HepG2 (cell line): ENCODE measurements around the gene TMEM63B. TPM values are rescaled to one million over a fixed set of nuclear protein-coding genes. Genes with fewer than 3 reads are reported as not detected.

Source experiments
- ATAC-seq: fragments of 200-7000 bp; cut with Tn5 transposase; 3 replicates; pipeline ENCODE4 v1.9.1; 2020; ENCODE audit warnings: mild to moderate bottlenecking, moderate library complexity
- BruUV-seq: library from RNA; stranded (reverse); fragments of 400-500 nt; replicated peaks from 2 replicates; lab custom pipeline; 2021; lab: Mats Ljungman, UMichigan
- CTCF ChIA-PET: fragments of 300-600 bp; formaldehyde crosslinking; extraction: SDS; loops from one replicate; lab custom pipeline; 2021; ENCODE audit warnings: low total read pairs, inconsistent platforms, low intra/inter-chr PET ratio; lab: Yijun Ruan, JAX
- POLR2A ChIA-PET: fragments of 350-600 bp; sonication (Branson Sonifier 250); formaldehyde crosslinking; loops from one replicate; lab custom pipeline; 2020; ENCODE audit warnings: antibody characterized with exemption, inconsistent platforms; lab: Yijun Ruan, JAX
- DNase-seq: peaks from one replicate; pipeline ENCODE4 v3.0.0-alpha.2; 2015; ENCODE audit warnings: low spot score
- FAIRE-seq: peaks from 3 replicates; lab custom pipeline; 2011; peaks lifted over from hg19 to GRCh38; lab: Jason Lieb, UNC
- H2AFZ ChIP-seq: one replicate; pipeline ENCODE4 v1.6.1; 2011; ENCODE audit warnings: low read length, inconsistent platforms
- H3K27ac ChIP-seq: fragments of 300-600 bp; 3 replicates; pipeline ENCODE4 v1.8.0; 2011; ENCODE audit warnings: mixed run types, mild to moderate bottlenecking, mixed read lengths, low read length, inconsistent platforms; ENCODE audit not compliant: insufficient read depth; ENCODE audit errors: extremely low read length
- H3K27me3 ChIP-seq, 2 experiments: fragments of 200-600 bp in 1 of 2; 2 replicates in 1 of 2; 3 replicates in 1 of 2; pipeline versions ENCODE4 v1.6.0 to v1.8.0; 2011; ENCODE audit warnings: low read length in 2 of 2, mild to moderate bottlenecking in 2 of 2, moderate library complexity in 2 of 2, inconsistent platforms in 1 of 2; ENCODE audit not compliant: insufficient read depth in 2 of 2, control insufficient read depth in 1 of 2
- H3K36me3 ChIP-seq, 2 experiments: fragments of 200-600 bp in 1 of 2; replicated peaks in 1 of 2; 2 replicates in 1 of 2; 3 replicates in 1 of 2; pipeline versions ENCODE4 v1.5.1 to v1.8.0; 2011; ENCODE audit warnings: low read length in 2 of 2, inconsistent platforms in 1 of 2; ENCODE audit not compliant: insufficient read depth in 2 of 2, control insufficient read depth in 1 of 2
- H3K4me1 ChIP-seq: 2 replicates; pipeline ENCODE4 v1.5.1; 2012; ENCODE audit warnings: low read length, inconsistent platforms; ENCODE audit not compliant: insufficient read depth
- H3K4me2 ChIP-seq: 2 replicates; pipeline ENCODE4 v1.6.0; 2011; ENCODE audit warnings: low read depth, low read length, inconsistent platforms
- H3K4me3 ChIP-seq, 3 experiments: fragments of 200-600 bp in 1 of 3; sonication (generic), shearing (Covaris generic) in 1 of 3; replicated peaks in 1 of 3; 2 replicates each; pipeline ENCODE4 v1.5.1; 2011 to 2016; ENCODE audit warnings: low read length in 3 of 3, inconsistent platforms in 2 of 3, low read depth in 2 of 3, mild to moderate bottlenecking in 2 of 3, control low read depth in 1 of 3, mixed read lengths in 1 of 3; ENCODE audit not compliant: insufficient read depth in 1 of 3
- H3K79me2 ChIP-seq: one replicate; pipeline ENCODE4 v1.6.1; 2011; ENCODE audit warnings: low read length, inconsistent platforms; ENCODE audit not compliant: insufficient read depth
- H3K9ac ChIP-seq: 2 replicates; pipeline ENCODE4 v1.6.0; 2011; ENCODE audit warnings: mild to moderate bottlenecking, low read depth, low read length, inconsistent platforms; ENCODE audit not compliant: insufficient read depth
- H3K9me3 ChIP-seq: 2 replicates; pipeline ENCODE4 v1.5.1; 2012; ENCODE audit warnings: mild to moderate bottlenecking, low read length
- H4K20me1 ChIP-seq: 2 replicates; pipeline ENCODE4 v1.6.0; 2011; ENCODE audit warnings: inconsistent platforms, mild to moderate bottlenecking, low read length, moderate library complexity; ENCODE audit not compliant: insufficient read depth
- PCBP2 ChIP-seq: fragments of 200-400 bp; formaldehyde crosslinking; optimal IDR thresholded peaks from 2 replicates; pipeline ENCODE3; 2018; ENCODE audit warnings: low read length, low read depth; ENCODE audit not compliant: poor library complexity, severe bottlenecking
- RARA ChIP-seq: IDR thresholded peaks from 2 replicates; pipeline ENCODE4 v1.6.1; 2016; ENCODE audit warnings: missing genetic modification reagents, missing compliant biosample characterization
- REXO4 ChIP-seq: sonication (generic); formaldehyde crosslinking; IDR thresholded peaks from 2 replicates; pipeline ENCODE4 v1.8.0; 2022; ENCODE audit warnings: missing genetic modification reagents, mild to moderate bottlenecking, borderline replicate concordance
- ZBTB44 ChIP-seq: sonication (generic); formaldehyde crosslinking; IDR thresholded peaks from 2 replicates; pipeline ENCODE4 v1.4.0; 2020; ENCODE audit warnings: missing genetic modification reagents
- ZNF687 ChIP-seq: sonication (generic); formaldehyde crosslinking; IDR thresholded peaks from 2 replicates; pipeline ENCODE4 v1.5.1; 2020; ENCODE audit warnings: mild to moderate bottlenecking, missing genetic modification reagents, moderate library complexity
- WGBS: methylation state at CpG from one replicate; pipeline ENCODE4 v1.1.6; 2017; ENCODE audit warnings: low lambda C conversion rate; 5-methylcytosine and 5-hydroxymethylcytosine counted together
- in situ Hi-C: cut with HindIII; loops from 2 replicates; pipeline ENCODE4 v1.10.0; 2017; ENCODE audit warnings: low pct_unique_long_range_greater_than_20kb; ENCODE audit not compliant: extremely low pct_ligation_motif_present
- intact Hi-C: fragments of 100-400 bp; cut with micrococcal nuclease; formaldehyde crosslinking; loops from one replicate; pipeline ENCODE4 v1.10.0; 2022; ENCODE audit not compliant: unreplicated experiment
- polyA plus RNA-seq, 8 experiments: library from polyadenylated mRNA; depleted of rRNA in 3 of 8; stranded (reverse) in 7 of 8; unstranded in 1 of 8; fragments of >200 nt; fragmentation: Illumina TruSeq in 4 of 8; extraction: Trizol in 4 of 8; gene quantifications; 2 replicates each; pipeline versions ENCODE4 v1.2.1 to v1.2.3, GENCODE V29; 2011 to 2016; ENCODE audit warnings: low read depth in 4 of 8, missing spikeins in 1 of 8, mixed read lengths in 1 of 8; ENCODE audit not compliant: insufficient read depth in 1 of 8
- total RNA-seq, 5 experiments: library from RNA; depleted of rRNA; stranded (reverse); fragments of >200 nt; fragmentation: Illumina TruSeq; extraction: Trizol; gene quantifications; 2 replicates each; pipeline ENCODE4 v1.2.3, GENCODE V29; 2016; ENCODE audit warnings: low read depth in 1 of 5

TMEM63B gene
- total and polyA plus RNA-seq, 2 of the 13 experiments (the other 11 are each of a cell fraction or from before 2014, with no cell fraction given): 27.4 to 75.8 TPM

- in situ Hi-C loops: no loop called here
Measured at GRCh38 chr6:44161997-44162338, 34.6 kb downstream of the TMEM63B start.

More at GRCh38 chr6:44161997-44162338, 34.6 kb downstream of the TMEM63B start:
- BruUV-seq: no TSS peak
- Histone ChIP-seq H3K4me3 (no peak overlapping the region), H4K20me1 (no peaks in the 10 kb centered on the region), H3K4me2 (peak overlapping the region; percentile 39; the same call in 1 of the 2 replicates), H2AFZ (no peak overlapping the region), H3K9me3 (no peaks in the 10 kb centered on the region), H3K4me1 (peaks cover 71% of the 10 kb centered on the region), H3K27me3 (peaks cover 2 to 24% of the 10 kb centered on the region in 2 experiments; a peak in 4 of 5 replicates), H3K79me2 (no peaks in the 10 kb centered on the region), H3K36me3 (no peaks in the 10 kb centered on the region), H3K9ac (no peak overlapping the region), H3K27ac (no peak overlapping the region)
- ChIA-PET POLR2A (interaction anchor here (1.7 to 2.1 kb wide), 2 partner anchors 11 to 76 kb away, joined by 3 to 6 read pairs; no protein-coding TSS in a partner anchor), CTCF (no interaction called here)
- FAIRE-seq (no peak), DNase-seq (no peak), ATAC-seq (no peak; the same call in 2 of the 3 replicates)
- TF ChIP-seq PCBP2: no peak
- TF ChIP-seq ZBTB44 (CRISPR knock-in tag): no peak
- no peak for TF ChIP-seq RARA (CRISPR knock-in tag)
- 0 out of 2 replicates have a peak, but pooled peaks have one; percentile 3 for TF ChIP-seq ZNF687 (CRISPR knock-in tag)
- TF ChIP-seq REXO4 (CRISPR knock-in tag): no peak
- intact Hi-C loops: no loop called here
- 14% methylated on average over 8 of the region's 8 CpGs for WGBS
